Stimulated activated CD8-positive, alpha-beta memory T cell treated with anti-CD3 and anti-CD28 coated beads, Interleukin-4, amount 100 ng/mL, for 1 hour (primary cell): ENCODE data around the gene ZNF74.
"Not testable (repeated sequence)": the region's sequence is repeated elsewhere in the genome, so short reads cannot be mapped to it uniquely, and the experiment has no call there.

ENCODE experiments used
- DNase-seq, 2 donors: peaks; one replicate each; pipeline ENCODE4 v3.0.0-alpha.2; 2020; ENCODE audit warnings: low read depth in 2 of 2, low spot score in 1 of 2

The ZNF74 gene

GRCh38 chr22:20393705-20394476, at the start of gene ZNF74:
ZNF74 (plus strand) TSS chr22:20394151; CDS start chr22:20394629, 478 bp downstream.
- peak; percentile 60 to 67 for DNase-seq

GRCh38 chr22:20346553-20346952, 47.4 kb upstream of the ZNF74 start:
- DNase-seq: not testable (repeated sequence)

GRCh38 chr22:20352536-20352935, 41.4 kb upstream of the ZNF74 start:
- not testable (repeated sequence) for DNase-seq

- DNase-seq: no peak
These were observed 39.5 kb upstream of the ZNF74 start for GRCh38 chr22:20354238-20354975.

GRCh38 chr22:20355939-20356636, 37.9 kb upstream of the ZNF74 start:
- not testable (repeated sequence) for DNase-seq

GRCh38 chr22:20356906-20357305, 37.0 kb upstream of the ZNF74 start:
- DNase-seq: not testable (repeated sequence)

DNA sequence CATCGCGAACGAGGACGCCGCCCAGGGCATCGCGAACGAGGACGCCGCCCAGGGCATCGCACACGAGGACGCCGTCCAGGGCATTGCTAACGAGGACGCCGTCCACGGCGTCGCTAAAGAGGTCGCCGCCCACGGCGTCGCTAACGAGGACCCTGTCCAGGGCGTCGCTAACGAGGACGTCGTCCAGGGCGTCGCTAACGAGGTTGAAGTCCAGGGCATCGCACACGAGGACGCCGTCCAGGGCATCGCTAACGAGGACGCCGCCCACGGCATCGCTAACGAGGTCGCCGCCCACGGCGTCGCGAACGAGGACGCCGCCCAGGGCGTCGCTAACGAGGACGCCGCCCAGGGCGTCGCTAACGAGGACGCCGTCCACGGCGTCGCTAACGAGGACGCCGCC, 36.0 kb upstream of the ZNF74 start:
- not testable (repeated sequence) for DNase-seq

GRCh38 chr22:20358503-20359239, 35.3 kb upstream of the ZNF74 start:
- not testable (repeated sequence) for DNase-seq

DNA sequence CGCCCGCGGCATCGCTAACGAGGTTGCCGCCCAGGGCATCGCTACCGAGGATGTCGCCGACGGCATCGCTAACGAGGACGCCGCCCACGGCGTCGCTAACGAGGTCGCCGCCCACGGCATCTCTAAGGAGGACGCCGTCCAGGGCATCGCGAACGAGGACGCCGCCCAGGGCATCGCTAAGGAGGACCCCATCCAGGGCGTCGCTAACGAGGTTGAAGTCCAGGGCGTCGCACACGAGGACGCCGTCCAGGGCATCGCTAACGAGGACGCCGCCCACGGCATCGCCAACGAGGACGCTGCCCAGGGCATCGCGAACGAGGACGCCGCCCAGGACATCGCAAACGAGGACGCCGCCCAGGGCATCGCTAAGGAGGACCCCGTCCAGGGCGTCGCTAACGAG, 33.7 kb upstream of the ZNF74 start:
- DNase-seq: not testable (repeated sequence)

GRCh38 chr22:20360866-20361751, 32.8 kb upstream of the ZNF74 start:
- not testable (repeated sequence) for DNase-seq

DNA sequence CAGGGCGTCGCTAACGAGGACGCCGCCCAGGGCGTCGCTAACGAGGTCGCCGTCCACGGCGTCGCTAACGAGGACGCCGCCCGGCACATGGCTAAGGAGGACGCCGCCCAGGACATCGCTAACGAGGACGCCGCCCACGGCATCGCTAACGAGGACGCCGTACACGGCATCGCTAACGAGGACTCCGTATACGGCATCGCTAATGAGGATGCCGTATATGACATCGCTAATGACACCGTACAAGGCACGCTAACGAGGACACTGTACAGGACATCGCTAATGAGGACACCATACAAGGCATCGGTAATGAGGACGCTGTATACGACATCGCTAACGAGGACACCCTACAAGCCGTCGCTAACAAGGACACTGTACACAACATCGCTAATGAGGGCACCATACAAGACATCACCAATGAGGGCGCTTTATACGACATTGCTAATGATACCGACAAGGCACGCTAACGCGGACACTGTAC, 32.2 kb upstream of the ZNF74 start:
- DNase-seq: not testable (repeated sequence)

GRCh38 chr22:20362403-20362802, 31.5 kb upstream of the ZNF74 start:
- DNase-seq: not testable (repeated sequence)

DNA sequence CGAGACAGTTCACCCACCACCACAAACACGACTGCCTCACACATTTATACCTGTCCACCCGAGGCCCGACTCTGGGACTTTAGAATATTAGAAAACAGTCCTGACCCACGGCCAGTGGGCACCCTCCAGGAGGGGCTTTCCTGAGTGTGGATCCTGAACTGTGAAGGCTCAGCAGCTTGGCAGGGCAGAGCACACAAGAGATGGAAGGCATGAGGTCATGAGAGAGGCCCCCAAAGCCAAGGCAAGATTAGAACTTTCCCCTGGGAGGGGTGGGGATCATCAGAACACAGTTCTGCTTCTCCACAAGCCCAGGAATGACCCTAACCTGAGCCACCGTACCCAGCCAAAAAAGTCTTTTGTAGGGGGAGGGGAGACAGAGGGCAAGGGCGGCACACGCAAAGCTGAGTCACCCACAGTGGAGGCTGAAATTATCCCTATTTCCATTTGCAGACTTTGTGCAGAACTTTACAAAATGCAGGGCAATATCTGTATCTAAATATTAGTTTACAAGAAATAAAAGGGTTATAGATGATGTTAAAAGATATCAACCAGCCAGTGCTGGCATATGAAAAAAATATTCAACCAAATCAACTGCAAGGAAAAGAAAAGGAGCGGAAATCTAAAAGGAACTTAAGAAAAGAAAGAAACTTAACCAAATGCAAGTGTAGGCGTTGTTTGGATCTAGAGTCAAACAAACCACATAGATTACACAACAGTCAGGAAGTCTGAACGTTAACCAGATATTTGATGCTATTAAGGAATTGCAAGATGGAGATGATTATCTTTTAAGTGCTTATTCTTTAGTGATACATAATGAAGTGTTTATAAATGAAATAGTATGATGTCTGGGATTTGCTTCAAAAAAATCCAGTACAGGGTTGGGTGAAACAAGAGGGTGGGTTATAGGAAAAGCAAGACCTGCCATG, 29.4 kb upstream of the ZNF74 start:
- DNase-seq: not testable (repeated sequence)

GRCh38 chr22:20366841-20367240, 27.1 kb upstream of the ZNF74 start:
- DNase-seq: not testable (repeated sequence)

DNA sequence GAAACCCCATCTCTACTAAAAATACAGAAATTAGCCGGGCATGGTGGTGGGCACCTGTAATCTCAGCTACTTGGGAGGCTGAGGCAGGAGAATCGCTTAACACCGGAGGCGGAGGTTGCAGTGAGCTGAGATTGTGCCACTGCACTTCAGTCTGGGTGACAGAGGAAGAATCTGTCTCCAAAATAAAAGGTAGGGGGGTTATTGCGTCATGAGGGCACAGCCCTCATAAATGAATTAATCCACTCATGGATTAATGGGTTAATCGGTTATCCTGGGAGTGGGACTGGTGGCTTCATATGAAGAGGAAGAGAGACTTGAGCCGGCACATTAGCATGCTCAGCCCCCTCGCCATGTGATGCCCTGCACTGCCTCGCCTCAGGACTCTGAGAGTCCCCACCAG, 25.1 kb upstream of the ZNF74 start:
- not testable (repeated sequence) for DNase-seq

GRCh38 chr22:20371687-20372086, 22.3 kb upstream of the ZNF74 start:
- DNase-seq: not testable (repeated sequence)

- DNase-seq: not testable (repeated sequence)
These were observed 21.5 kb upstream of the ZNF74 start for GRCh38 chr22:20372406-20372854.

DNA sequence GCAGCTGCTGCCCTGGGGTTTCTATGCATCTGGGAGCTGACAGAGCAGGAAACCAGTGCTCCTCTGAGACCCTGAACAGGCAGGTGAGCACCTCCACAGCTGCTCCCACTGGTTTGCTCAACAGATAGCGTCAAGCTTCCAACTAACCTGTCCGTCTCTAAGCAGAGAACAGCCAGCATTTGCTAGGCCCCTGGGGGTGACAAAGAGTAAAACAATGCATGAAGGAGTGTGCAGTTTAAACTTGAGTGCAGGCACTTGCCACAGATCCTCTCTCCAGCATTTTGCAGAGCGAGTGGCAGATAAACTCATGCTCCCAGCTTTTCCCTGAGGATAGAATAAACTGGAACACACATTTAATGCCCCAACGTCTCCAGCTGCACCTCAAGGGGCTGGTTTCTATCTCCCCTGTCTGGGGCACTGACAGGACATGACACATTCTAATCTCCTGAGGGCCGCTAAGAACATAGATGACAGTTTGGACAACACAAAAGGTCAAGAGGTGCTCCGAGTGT, 20.7 kb upstream of the ZNF74 start:
- DNase-seq: not testable (repeated sequence)
